Activated B cell treated with CpG ODN at 0.5 μM for 24 hours (primary cell): ENCODE measurements around the gene AK4. TPM values are rescaled to one million over a fixed set of nuclear protein-coding genes. Genes with fewer than 3 reads are reported as not detected.
"Not testable (repeated sequence)": the region's sequence is repeated elsewhere in the genome, so short reads cannot be mapped to it uniquely, and the experiment has no call there.

Source experiments
- ATAC-seq: fragments of 200-7000 bp; cut with Tn5 transposase; one replicate; pipeline ENCODE4 v1.10.0; 2021; ENCODE audit warnings: low read depth, mild to moderate bottlenecking, moderate library complexity
- CTCF ChIA-PET: fragments of 350-600 bp; sonication (Branson Sonifier 250); formaldehyde crosslinking; loops from one replicate; lab custom pipeline; 2021; ENCODE audit warnings: antibody characterized with exemption; lab: Charles Lee
- POLR2A ChIA-PET: fragments of 350-600 bp; sonication (Branson Sonifier 250); formaldehyde crosslinking; loops from one replicate; lab custom pipeline; 2021; ENCODE audit warnings: antibody characterized with exemption; lab: Charles Lee
- DNase-seq: peaks from one replicate; pipeline ENCODE4 v3.0.0; 2022
- H3K27ac Mint-ChIP-seq: one replicate; pipeline ENCODE4 v1.8.0; 2020; ENCODE audit warnings: mixed read lengths
- H3K27me3 Mint-ChIP-seq: one replicate; pipeline ENCODE4 v1.8.0; 2021; ENCODE audit warnings: mixed read lengths
- H3K36me3 Mint-ChIP-seq: one replicate; pipeline ENCODE4 v1.8.0; 2021; ENCODE audit warnings: low read depth, mixed read lengths
- H3K4me1 Mint-ChIP-seq: one replicate; pipeline ENCODE4 v1.8.0; 2021; ENCODE audit warnings: mixed read lengths
- H3K4me3 Mint-ChIP-seq: one replicate; pipeline ENCODE4 v1.8.0; 2020; ENCODE audit warnings: mild to moderate bottlenecking, mixed read lengths
- H3K9me3 Mint-ChIP-seq: one replicate; pipeline ENCODE4 v1.8.0; 2020; ENCODE audit warnings: mixed read lengths
- CTCF ChIP-seq: fragments of 200-600 bp; IDR thresholded peaks from one replicate; pipeline ENCODE4 v1.8.0; 2022; ENCODE audit warnings: antibody characterized with exemption, mild to moderate bottlenecking
- intact Hi-C: fragments of 100-400 bp; cut with micrococcal nuclease; formaldehyde crosslinking; loops from one replicate; pipeline ENCODE4 v1.15.1; 2024
- total RNA-seq: library from RNA; stranded (reverse); gene quantifications from 2 replicates; pipeline ENCODE4 v1.2.3, GENCODE V29; 2022

The AK4 gene
- total RNA-seq, 1 donor from 2014 or later, result 1.8 TPM

GRCh38 chr1:65138524-65138923 is 9.5 kb upstream of the AK4 start:
- Mint-ChIP-seq H3K27ac (no peak overlapping the region), H3K27me3 (peaks cover 12% of the 10 kb centered on the region), H3K9me3 (no peaks in the 10 kb centered on the region), H3K4me3 (no peak overlapping the region), H3K4me1 (no peaks in the 10 kb centered on the region), H3K36me3 (no peaks in the 10 kb centered on the region)
- TF ChIP-seq CTCF, result no peak
- ChIA-PET POLR2A (no interaction called here), CTCF (no interaction called here)
- DNase-seq (no peak), ATAC-seq (no peak)
- intact Hi-C loops, result no loop called here

- H3K4me3 Mint-ChIP-seq, H3K9me3 Mint-ChIP-seq, POLR2A ChIA-PET, ATAC-seq, H3K36me3 Mint-ChIP-seq, H3K27ac Mint-ChIP-seq, intact Hi-C loops, H3K4me1 Mint-ChIP-seq, DNase-seq, CTCF ChIA-PET: not testable (repeated sequence)
- peaks cover 18% of the 10 kb centered on the region for H3K27me3 Mint-ChIP-seq
These were observed 8.2 kb upstream of the AK4 start for GRCh38 chr1:65139793-65140192.

GRCh38 chr1:65141394-65141793 is 6.6 kb upstream of the AK4 start:
- H3K27ac Mint-ChIP-seq, result no peak overlapping the region
- no peak for TF ChIP-seq CTCF
- DNase-seq (no peak), ATAC-seq (no peak)
- POLR2A ChIA-PET, result no interaction called here
- no peaks in the 10 kb centered on the region for H3K9me3 Mint-ChIP-seq
- no peak overlapping the region for H3K4me3 Mint-ChIP-seq
- H3K4me1 Mint-ChIP-seq, result no peaks in the 10 kb centered on the region
- H3K27me3 Mint-ChIP-seq, result peaks cover 26% of the 10 kb centered on the region
- intact Hi-C loops, result no loop called here
- CTCF ChIA-PET, result no interaction called here
- H3K36me3 Mint-ChIP-seq, result no peaks in the 10 kb centered on the region

GRCh38 chr1:65141918-65142317 is 6.1 kb upstream of the AK4 start:
- Mint-ChIP-seq H3K4me1 (peaks cover under 1% of the 10 kb centered on the region), H3K9me3 (no peaks in the 10 kb centered on the region), H3K36me3 (no peaks in the 10 kb centered on the region), H3K4me3 (no peak overlapping the region), H3K27ac (no peak overlapping the region), H3K27me3 (peaks cover 31% of the 10 kb centered on the region)
- no peak for DNase-seq
- intact Hi-C loops, result no loop called here
- POLR2A ChIA-PET, result no interaction called here
- ATAC-seq, result no peak
- TF ChIP-seq CTCF, result no peak
- CTCF ChIA-PET, result no interaction called here

- H3K4me3 Mint-ChIP-seq, H3K4me1 Mint-ChIP-seq, H3K9me3 Mint-ChIP-seq, CTCF ChIA-PET, H3K36me3 Mint-ChIP-seq, DNase-seq, H3K27ac Mint-ChIP-seq, intact Hi-C loops, POLR2A ChIA-PET, ATAC-seq: not testable (repeated sequence)
- peaks cover 35% of the 10 kb centered on the region for H3K27me3 Mint-ChIP-seq
These were observed 4.8 kb upstream of the AK4 start for GRCh38 chr1:65143112-65143658.

- Mint-ChIP-seq H3K4me3 (peak overlapping the region; percentile 80), H3K4me1 (peaks cover 11% of the 10 kb centered on the region), H3K27me3 (peaks cover 49% of the 10 kb centered on the region), H3K36me3 (no peaks in the 10 kb centered on the region), H3K9me3 (no peaks in the 10 kb centered on the region), H3K27ac (no peak overlapping the region)
- no peak for ATAC-seq
- TF ChIP-seq CTCF, result no peak
- DNase-seq, result no peak
- ChIA-PET CTCF (no interaction called here), POLR2A (no interaction called here)
- intact Hi-C loops, result loop anchor here (5.0 kb wide), 1 partner anchor 85 kb away; no protein-coding TSS in a partner anchor
These were observed 1.0 kb upstream of the AK4 start for GRCh38 chr1:65146908-65147423.
